CD14-positive monocyte (primary cell): ENCODE data around the gene SMURF1. TPM values are rescaled to one million over a fixed set of nuclear protein-coding genes. Genes with fewer than 3 reads are reported as not detected.

Experiments
- DNase-seq, 3 donors: peaks; one replicate each; pipeline ENCODE4 v3.0.0-alpha.2; 2011 to 2022
- H2AFZ ChIP-seq: 2 replicates; pipeline ENCODE4 v1.6.0; 2012; ENCODE audit warnings: mild to moderate bottlenecking, low read depth, low read length, inconsistent platforms; ENCODE audit not compliant: insufficient read depth, poor library complexity, severe bottlenecking
- H3K27ac ChIP-seq, 2 donors: 1 replicate in 1 of 2; 2 replicates in 1 of 2; pipeline ENCODE4 v1.5.1; 2012 to 2013; ENCODE audit warnings: low read length in 2 of 2, control low read depth in 1 of 2, inconsistent platforms in 1 of 2, low read depth in 1 of 2, mild to moderate bottlenecking in 1 of 2
- H3K27me3 ChIP-seq, 2 donors: one replicate each; pipeline versions ENCODE4 v1.6.0 to v1.6.1; 2011 to 2013; ENCODE audit warnings: low read length in 2 of 2; ENCODE audit not compliant: control insufficient read depth in 2 of 2, insufficient read depth in 2 of 2
- H3K36me3 ChIP-seq, 2 donors: replicated peaks in 1 of 2; 1 replicate in 1 of 2; 2 replicates in 1 of 2; pipeline versions ENCODE4 v1.5.1 to v1.6.1; 2012 to 2013; ENCODE audit warnings: low read length in 2 of 2, control low read depth in 1 of 2, inconsistent platforms in 1 of 2, mild to moderate bottlenecking in 1 of 2; ENCODE audit not compliant: insufficient read depth in 2 of 2, control insufficient read depth in 1 of 2
- H3K4me1 ChIP-seq, 2 donors: 1 replicate in 1 of 2; 2 replicates in 1 of 2; pipeline versions ENCODE4 v1.5.1 to v1.6.1; 2012 to 2013; ENCODE audit warnings: low read length in 2 of 2, control low read depth in 1 of 2, inconsistent platforms in 1 of 2, mild to moderate bottlenecking in 1 of 2, moderate library complexity in 1 of 2; ENCODE audit not compliant: insufficient read depth in 2 of 2, control insufficient read depth in 1 of 2
- H3K4me2 ChIP-seq: replicated peaks from 2 replicates; pipeline ENCODE3; 2012; ENCODE audit warnings: low read length, moderate library complexity, mild to moderate bottlenecking; ENCODE audit not compliant: poor library complexity, severe bottlenecking; ENCODE audit errors: extremely low read depth
- H3K4me3 ChIP-seq, 3 experiments: fragments of 200-600 bp in 1 of 3; sonication (generic) in 1 of 3; replicated peaks in 1 of 3; 1 replicate in 2 of 3; 2 replicates in 1 of 3; pipeline ENCODE4 v1.5.1; 2011 to 2013; ENCODE audit warnings: low read length in 3 of 3, mild to moderate bottlenecking in 3 of 3, control low read depth in 2 of 3, low read depth in 2 of 3, inconsistent platforms in 1 of 3, moderate library complexity in 1 of 3
- H3K79me2 ChIP-seq: 2 replicates; pipeline ENCODE4 v1.6.0; 2012; ENCODE audit warnings: mild to moderate bottlenecking, control low read depth, inconsistent platforms, low read length, moderate library complexity; ENCODE audit not compliant: insufficient read depth
- H3K9ac ChIP-seq: 2 replicates; pipeline ENCODE4 v1.6.0; 2017; ENCODE audit warnings: low read length, mild to moderate bottlenecking; ENCODE audit not compliant: insufficient read depth, poor library complexity, severe bottlenecking
- H3K9me3 ChIP-seq, 2 donors: replicated peaks in 1 of 2; 1 replicate in 1 of 2; 2 replicates in 1 of 2; pipeline versions ENCODE4 v1.5.1 to v1.6.1; 2012 to 2013; ENCODE audit warnings: low read length in 2 of 2, control low read depth in 1 of 2; ENCODE audit not compliant: control insufficient read depth in 1 of 2, insufficient read depth in 1 of 2
- H4K20me1 ChIP-seq: 2 replicates; pipeline ENCODE4 v1.6.0; 2012; ENCODE audit warnings: mild to moderate bottlenecking, low read length, control low read depth, moderate library complexity; ENCODE audit not compliant: insufficient read depth
- H3K27ac Mint-ChIP-seq, 7 donors: one replicate each; pipeline ENCODE4 v1.8.0; 2020; ENCODE audit warnings: mild to moderate bottlenecking in 7 of 7, mixed read lengths in 7 of 7, moderate library complexity in 6 of 7, inconsistent platforms in 2 of 7
- H3K27me3 Mint-ChIP-seq, 3 donors: one replicate each; pipeline ENCODE4 v1.8.0; 2021 to 2022; ENCODE audit warnings: low read depth in 3 of 3, mild to moderate bottlenecking in 3 of 3, mixed read lengths in 3 of 3, moderate library complexity in 3 of 3, inconsistent platforms in 1 of 3
- H3K36me3 Mint-ChIP-seq, 2 donors: one replicate each; pipeline ENCODE4 v1.8.0; 2020; ENCODE audit warnings: mixed read lengths in 2 of 2, inconsistent platforms in 1 of 2, mild to moderate bottlenecking in 1 of 2
- H3K4me1 Mint-ChIP-seq: one replicate; pipeline ENCODE4 v1.8.0; 2020; ENCODE audit warnings: mild to moderate bottlenecking, mixed read lengths
- H3K4me3 Mint-ChIP-seq, 2 donors: one replicate each; pipeline ENCODE4 v1.8.0; 2020; ENCODE audit warnings: mild to moderate bottlenecking in 2 of 2, mixed read lengths in 2 of 2, moderate library complexity in 1 of 2
- H3K9me3 Mint-ChIP-seq, 7 donors: one replicate each; pipeline ENCODE4 v1.8.0; 2020 to 2022; ENCODE audit warnings: mixed read lengths in 7 of 7, mild to moderate bottlenecking in 6 of 7, moderate library complexity in 6 of 7, inconsistent platforms in 2 of 7
- WGBS: methylation state at CpG from one replicate; pipeline ENCODE4 v1.1.5; 2013; ENCODE audit warnings: missing lambda C conversion rate; ENCODE audit not compliant: insufficient coverage; 5-methylcytosine and 5-hydroxymethylcytosine counted together
- intact Hi-C, 2 donors: fragments of 100-400 bp; cut with micrococcal nuclease; formaldehyde crosslinking; loops; one replicate each; pipeline versions ENCODE4 v1.15.0 to v1.15.1; 2023
- polyA plus RNA-seq, 3 donors: library from polyadenylated mRNA; depleted of rRNA in 1 of 3; unstranded in 2 of 3; stranded (reverse) in 1 of 3; fragments of 300-500 nt in 2 of 3; fragments of >200 nt in 1 of 3; fragmentation: Illumina TruSeq in 2 of 3; gene quantifications; 1 replicate in 2 of 3; 2 replicates in 1 of 3; pipeline ENCODE4 v1.2.3, GENCODE V29; 2012 to 2021
- TF ChIP-seq, protein P1 (sequence below): fragments of 200-600 bp; IDR thresholded peaks from one replicate; pipeline ENCODE4 v1.8.0; 2022; ENCODE audit warnings: antibody characterized with exemption, mild to moderate bottlenecking

The SMURF1 gene
- polyA plus RNA-seq, 3 donors: 0.48 to 15.8 (median 1.6) TPM

DNA sequence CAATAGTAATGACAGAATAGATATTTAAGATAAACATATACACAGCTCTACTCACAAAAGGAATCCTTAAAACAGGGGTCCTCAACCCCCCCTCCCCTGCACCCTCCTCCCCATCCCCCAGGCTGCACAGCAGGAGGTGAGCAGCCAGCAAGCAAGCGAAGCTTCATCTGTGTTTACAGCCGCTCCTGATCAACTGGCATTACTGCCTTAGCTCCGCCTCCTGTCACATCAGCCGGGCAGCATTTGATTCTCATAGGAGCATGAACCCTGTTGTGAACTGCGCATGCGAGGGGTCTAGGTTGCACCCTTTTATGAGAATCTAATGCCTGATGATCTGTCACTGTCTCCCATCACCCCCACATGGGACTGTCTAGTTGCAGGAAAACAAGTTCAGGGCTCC lies 65.5 kb downstream of the SMURF1 start:
- Mint-ChIP-seq H3K27ac (no peak overlapping the region), H3K4me3 (no peak overlapping the region), H3K36me3 (peaks cover 19 to 20% of the 10 kb centered on the region in 2 donors), H3K9me3 (no peaks in the 10 kb centered on the region), H3K27me3 (peaks cover 0 to 2% (median 0%) of the 10 kb centered on the region in 3 donors), H3K4me1 (peaks cover 40% of the 10 kb centered on the region)
- no peaks in the 10 kb centered on the region for H3K9me3 ChIP-seq
- no peak overlapping the region for H3K27ac ChIP-seq
- peaks cover 0 to 13% of the 10 kb centered on the region in 2 donors for H3K36me3 ChIP-seq
- intact Hi-C loops: no loop called here
- peaks cover 73% of the 10 kb centered on the region for H3K79me2 ChIP-seq
- H3K9ac ChIP-seq: no peak overlapping the region
- peaks cover 20 to 22% of the 10 kb centered on the region in 2 donors for H3K4me1 ChIP-seq
- H3K4me2 ChIP-seq: no peak overlapping the region
- DNase-seq: no peak
- H3K4me3 ChIP-seq: no peak overlapping the region
- TF ChIP-seq, protein P1, sequence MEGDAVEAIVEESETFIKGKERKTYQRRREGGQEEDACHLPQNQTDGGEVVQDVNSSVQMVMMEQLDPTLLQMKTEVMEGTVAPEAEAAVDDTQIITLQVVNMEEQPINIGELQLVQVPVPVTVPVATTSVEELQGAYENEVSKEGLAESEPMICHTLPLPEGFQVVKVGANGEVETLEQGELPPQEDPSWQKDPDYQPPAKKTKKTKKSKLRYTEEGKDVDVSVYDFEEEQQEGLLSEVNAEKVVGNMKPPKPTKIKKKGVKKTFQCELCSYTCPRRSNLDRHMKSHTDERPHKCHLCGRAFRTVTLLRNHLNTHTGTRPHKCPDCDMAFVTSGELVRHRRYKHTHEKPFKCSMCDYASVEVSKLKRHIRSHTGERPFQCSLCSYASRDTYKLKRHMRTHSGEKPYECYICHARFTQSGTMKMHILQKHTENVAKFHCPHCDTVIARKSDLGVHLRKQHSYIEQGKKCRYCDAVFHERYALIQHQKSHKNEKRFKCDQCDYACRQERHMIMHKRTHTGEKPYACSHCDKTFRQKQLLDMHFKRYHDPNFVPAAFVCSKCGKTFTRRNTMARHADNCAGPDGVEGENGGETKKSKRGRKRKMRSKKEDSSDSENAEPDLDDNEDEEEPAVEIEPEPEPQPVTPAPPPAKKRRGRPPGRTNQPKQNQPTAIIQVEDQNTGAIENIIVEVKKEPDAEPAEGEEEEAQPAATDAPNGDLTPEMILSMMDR: no peak
- H3K27me3 ChIP-seq: no peaks in the 10 kb centered on the region
- whole genome bisulfite sequencing: 88% methylated on average over 6 of the region's 6 CpGs
- peaks cover 94% of the 10 kb centered on the region for H4K20me1 ChIP-seq
- no peak overlapping the region for H2AFZ ChIP-seq

DNA sequence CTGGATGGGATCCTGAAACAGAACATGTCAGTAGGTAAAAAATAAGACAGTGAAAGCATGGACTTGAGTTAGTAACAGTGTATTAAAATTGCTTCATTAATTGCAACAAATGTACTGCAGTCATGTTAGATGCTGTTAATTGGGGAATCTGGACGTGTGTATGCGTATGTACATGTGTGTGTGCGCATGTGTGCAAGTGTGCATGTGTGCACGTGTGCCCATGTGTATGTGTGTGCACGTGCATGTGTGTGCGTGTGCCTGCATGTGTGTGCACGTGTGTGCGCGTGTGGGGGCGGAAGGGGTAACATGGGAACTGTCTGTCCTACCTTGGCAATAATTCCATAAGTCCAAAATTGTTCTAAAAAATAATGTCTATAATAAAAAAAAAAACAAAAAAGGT lies 67.3 kb downstream of the SMURF1 start:
- Histone ChIP-seq H3K27me3 (no peaks in the 10 kb centered on the region), H3K4me1 (peaks cover 10 to 14% of the 10 kb centered on the region in 2 donors), H4K20me1 (peaks cover 95% of the 10 kb centered on the region), H3K4me2 (no peak overlapping the region), H3K9ac (no peak overlapping the region), H3K27ac (no peak overlapping the region), H2AFZ (no peak overlapping the region), H3K79me2 (peaks cover 86% of the 10 kb centered on the region), H3K4me3 (no peak overlapping the region), H3K9me3 (no peaks in the 10 kb centered on the region), H3K36me3 (peaks cover 0 to 13% of the 10 kb centered on the region in 2 donors)
- Mint-ChIP-seq H3K27ac (no peak overlapping the region), H3K36me3 (peaks cover 14 to 20% of the 10 kb centered on the region in 2 donors), H3K4me1 (peaks cover 23% of the 10 kb centered on the region), H3K9me3 (no peaks in the 10 kb centered on the region), H3K27me3 (peaks cover 0 to 2% (median 0%) of the 10 kb centered on the region in 3 donors), H3K4me3 (no peak overlapping the region)
- TF ChIP-seq, protein P1: no peak
- no peak for DNase-seq
- intact Hi-C loops: no loop called here
- 100% methylated on average over 1 of the region's 10 CpGs for WGBS
